RPMI7951 (cell line): Measurements from ENCODE around the gene GARRE1. TPM values are rescaled to one million over a fixed set of nuclear protein-coding genes. Genes with fewer than 3 reads are reported as not detected.
"Not testable (repeated sequence)": the region's sequence is repeated elsewhere in the genome, so short reads cannot be mapped to it uniquely, and the experiment has no call there.

ENCODE experiments used
- DNase-seq: peaks from one replicate; pipeline ENCODE4 v3.0.0-alpha.2; 2012; ENCODE audit warnings: low read depth
- total RNA-seq: library from RNA; depleted of rRNA; stranded (reverse); fragments of >200 nt; shearing (Covaris generic); gene quantifications from 2 replicates; pipeline ENCODE4 v1.2.3, GENCODE V29; 2014

GARRE1 gene
- total RNA-seq, 1 experiment from 2014 or later = 5.9 TPM

- DNase-seq = no peak
Measured at GRCh38 chr19:34257559-34257924, 3.2 kb downstream of the GARRE1 start.

GRCh38 chr19:34259367-34260095, 5.2 kb downstream of the GARRE1 start:
- DNase-seq = no peak

GRCh38 chr19:34260771-34261173, 6.4 kb downstream of the GARRE1 start:
- no peak for DNase-seq

- no peak for DNase-seq
Measured at GRCh38 chr19:34261334-34262109, 7.2 kb downstream of the GARRE1 start.

- DNase-seq = no peak
Measured at GRCh38 chr19:34263745-34264237, 9.4 kb downstream of the GARRE1 start.

- peak; percentile 71 for DNase-seq
Measured at GRCh38 chr19:34265221-34265650, 10.9 kb downstream of the GARRE1 start.

GRCh38 chr19:34269081-34269480, 14.7 kb downstream of the GARRE1 start:
- no peak for DNase-seq

- DNase-seq = no peak
Measured at GRCh38 chr19:34269489-34269888, 15.1 kb downstream of the GARRE1 start.

GRCh38 chr19:34269968-34270621, 15.7 kb downstream of the GARRE1 start:
- DNase-seq = peak; percentile 77

GRCh38 chr19:34273121-34273520, 18.8 kb downstream of the GARRE1 start:
- no peak for DNase-seq

GRCh38 chr19:34274284-34274826, 20.0 kb downstream of the GARRE1 start:
- no peak for DNase-seq

- peak; percentile 72 for DNase-seq
Measured at GRCh38 chr19:34274827-34275625, 20.7 kb downstream of the GARRE1 start.

GRCh38 chr19:34275705-34276104, 21.4 kb downstream of the GARRE1 start:
- DNase-seq = no peak

- DNase-seq = no peak
Measured at GRCh38 chr19:34276614-34277013, 22.3 kb downstream of the GARRE1 start.

GRCh38 chr19:34277244-34277643, 22.9 kb downstream of the GARRE1 start:
- no peak for DNase-seq

GRCh38 chr19:34278783-34279182, 24.4 kb downstream of the GARRE1 start:
- no peak for DNase-seq

GRCh38 chr19:34281444-34281843, 27.1 kb downstream of the GARRE1 start:
- DNase-seq = not testable (repeated sequence)

GRCh38 chr19:34282611-34283519, 28.5 kb downstream of the GARRE1 start:
- no peak for DNase-seq

- DNase-seq = no peak
Measured at GRCh38 chr19:34284505-34284904, 30.2 kb downstream of the GARRE1 start.

- no peak for DNase-seq
Measured at GRCh38 chr19:34287662-34288140, 33.3 kb downstream of the GARRE1 start.
